ENCODE results near the gene PIGW.

DNA sequence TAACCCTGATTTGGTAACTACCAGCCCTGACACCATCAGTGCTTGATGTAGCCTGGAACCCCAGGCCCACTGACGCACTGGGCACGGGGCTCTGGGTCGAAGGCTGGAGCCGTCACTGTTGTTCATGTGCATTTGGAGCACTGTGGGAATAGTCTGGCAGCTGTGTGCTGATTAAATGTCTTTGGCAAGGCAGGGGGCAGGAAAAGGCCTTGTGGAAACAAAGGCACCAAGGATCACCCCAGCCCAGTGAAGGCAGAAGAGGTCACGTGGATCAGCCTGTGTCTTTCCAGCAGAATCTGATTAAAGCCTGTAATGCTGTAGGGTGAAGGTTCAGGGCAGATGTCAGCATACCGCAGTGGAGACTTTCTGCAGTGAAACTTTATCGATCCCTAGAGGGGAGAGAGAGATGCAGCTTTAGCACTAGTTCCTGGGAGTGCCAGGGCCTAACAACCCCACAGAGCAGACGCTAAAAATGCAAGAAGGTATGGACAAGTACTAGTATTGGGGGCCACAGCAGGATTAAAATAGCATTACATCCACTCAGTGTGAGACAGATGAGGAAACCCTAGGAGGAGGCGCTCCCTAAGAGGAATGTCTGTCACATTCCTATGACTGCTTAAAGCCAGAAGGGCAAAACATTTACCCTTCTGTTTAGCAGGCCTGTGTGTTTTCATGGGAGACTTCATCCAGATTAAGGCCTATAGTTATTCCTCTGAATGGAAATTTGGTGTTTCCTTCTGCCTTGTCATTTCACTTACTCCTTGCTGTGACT is 38.6 kb upstream of the PIGW start:
- TF ChIP-seq, protein P1, sequence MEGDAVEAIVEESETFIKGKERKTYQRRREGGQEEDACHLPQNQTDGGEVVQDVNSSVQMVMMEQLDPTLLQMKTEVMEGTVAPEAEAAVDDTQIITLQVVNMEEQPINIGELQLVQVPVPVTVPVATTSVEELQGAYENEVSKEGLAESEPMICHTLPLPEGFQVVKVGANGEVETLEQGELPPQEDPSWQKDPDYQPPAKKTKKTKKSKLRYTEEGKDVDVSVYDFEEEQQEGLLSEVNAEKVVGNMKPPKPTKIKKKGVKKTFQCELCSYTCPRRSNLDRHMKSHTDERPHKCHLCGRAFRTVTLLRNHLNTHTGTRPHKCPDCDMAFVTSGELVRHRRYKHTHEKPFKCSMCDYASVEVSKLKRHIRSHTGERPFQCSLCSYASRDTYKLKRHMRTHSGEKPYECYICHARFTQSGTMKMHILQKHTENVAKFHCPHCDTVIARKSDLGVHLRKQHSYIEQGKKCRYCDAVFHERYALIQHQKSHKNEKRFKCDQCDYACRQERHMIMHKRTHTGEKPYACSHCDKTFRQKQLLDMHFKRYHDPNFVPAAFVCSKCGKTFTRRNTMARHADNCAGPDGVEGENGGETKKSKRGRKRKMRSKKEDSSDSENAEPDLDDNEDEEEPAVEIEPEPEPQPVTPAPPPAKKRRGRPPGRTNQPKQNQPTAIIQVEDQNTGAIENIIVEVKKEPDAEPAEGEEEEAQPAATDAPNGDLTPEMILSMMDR (IDR thresholded peaks at IDR 0.05): no peak
- TF ChIP-seq POLR2A (IDR thresholded peaks at IDR 0.05): no peak
